K562 (cell line): Measurements from ENCODE around the gene ERBB3. TPM values are rescaled to one million over a fixed set of nuclear protein-coding genes. Genes with fewer than 3 reads are reported as not detected.

ENCODE experiments used
- CBX8 ChIP-seq: fragments of 200-600 bp; sonication (generic); IDR thresholded peaks from 2 replicates; pipeline ENCODE4 v1.6.1; 2012; ENCODE audit warnings: borderline replicate concordance, mixed run types, low read depth, mild to moderate bottlenecking, moderate library complexity, mixed read lengths, low read length, control low read depth, inconsistent platforms; ENCODE audit not compliant: poor library complexity, severe bottlenecking; ENCODE audit errors: extremely low read depth
- CHCHD3 ChIP-seq: fragments of 250-450 bp; sonication (Bioruptor Pico); IDR thresholded peaks from 2 replicates; pipeline ENCODE4 v2.1.2; 2022; ENCODE audit warnings: mild to moderate bottlenecking
- DLX4 ChIP-seq: fragments of 250-450 bp; sonication (Bioruptor Pico); IDR thresholded peaks from 2 replicates; pipeline ENCODE4 v1.6.1; 2021; ENCODE audit warnings: mild to moderate bottlenecking
- JUNB ChIP-seq: fragments of 450-650 bp; formaldehyde crosslinking; conservative IDR thresholded peaks from 2 replicates; pipeline ENCODE4 v1.4.0; 2020; ENCODE audit warnings: mild to moderate bottlenecking
- MTA2 ChIP-seq: fragments of 450-650 bp; IDR thresholded peaks from 2 replicates; pipeline ENCODE4 v1.6.1; 2016; ENCODE audit warnings: low read depth
- NFXL1 ChIP-seq: fragments of 450-650 bp; formaldehyde crosslinking; IDR thresholded peaks from 2 replicates; pipeline ENCODE4 v1.4.0; 2021; ENCODE audit warnings: mild to moderate bottlenecking
- VEZF1 ChIP-seq: fragments of 200-800 bp; sonication (Bioruptor generic); IDR thresholded peaks from 2 replicates; pipeline ENCODE4 v1.6.1; 2017; ENCODE audit warnings: missing genetic modification characterization, missing compliant biosample characterization
- ZNF197 ChIP-seq: fragments of 200-800 bp; sonication (Bioruptor generic); IDR thresholded peaks from 2 replicates; pipeline ENCODE4 v1.6.1; 2016; ENCODE audit warnings: low read depth, missing genetic modification characterization, missing compliant biosample characterization
- ZNF75A ChIP-seq: fragments of 450-650 bp; formaldehyde crosslinking; IDR thresholded peaks from 2 replicates; pipeline ENCODE4 v1.4.0; 2020; ENCODE audit warnings: mild to moderate bottlenecking
- polyA plus RNA-seq, 8 experiments: library from polyadenylated mRNA; depleted of rRNA in 4 of 8; stranded (reverse) in 5 of 8; unstranded in 3 of 8; fragments of >200 nt; fragmentation: Nextera tagmentation in 2 of 8; fragmentation: Illumina TruSeq in 1 of 8; extraction: Ambion mirVana in 2 of 8; extraction: Trizol in 1 of 8; gene quantifications; 2 replicates each; pipeline versions ENCODE4 v1.2.1 to v1.2.3, GENCODE V29; 2011 to 2014; ENCODE audit warnings: inconsistent platforms in 1 of 8, missing spikeins in 1 of 8
- total RNA-seq, 7 experiments: library from RNA; depleted of rRNA in 6 of 7; stranded (reverse); fragments of >200 nt in 6 of 7; fragmentation: Illumina TruSeq in 2 of 7; extraction: Trizol in 2 of 7; gene quantifications; 2 replicates each; pipeline versions ENCODE4 v1.2.1 to v1.2.3, GENCODE V29; 2011 to 2021; ENCODE audit warnings: low replicate concordance in 1 of 7
- TF ChIP-seq, protein P1 (sequence below): fragments of 250-450 bp; sonication (Bioruptor Pico); IDR thresholded peaks from 2 replicates; pipeline ENCODE4 v1.8.0; 2021; ENCODE audit warnings: moderate library complexity, mild to moderate bottlenecking, inconsistent platforms
- TF ChIP-seq, protein P2 (sequence below), 2 experiments: fragments of 450-650 bp; formaldehyde crosslinking in 1 of 2; IDR thresholded peaks; 2 replicates each; pipeline versions ENCODE4 v1.4.0 to v1.6.1; 2014 to 2020; ENCODE audit warnings: mild to moderate bottlenecking in 2 of 2, borderline replicate concordance in 1 of 2, low read depth in 1 of 2
- TF ChIP-seq, protein P3 (sequence below): sonication (generic); formaldehyde crosslinking; IDR thresholded peaks from 2 replicates; pipeline ENCODE4 v1.8.0; 2022; ENCODE audit warnings: mild to moderate bottlenecking, missing genetic modification reagents

ERBB3 gene
- total and polyA plus RNA-seq, 9 of the 15 experiments (the other 6 are each of a cell fraction or from before 2014, with no cell fraction given) = 1.5 to 5.4 (median 3.8) TPM

DNA sequence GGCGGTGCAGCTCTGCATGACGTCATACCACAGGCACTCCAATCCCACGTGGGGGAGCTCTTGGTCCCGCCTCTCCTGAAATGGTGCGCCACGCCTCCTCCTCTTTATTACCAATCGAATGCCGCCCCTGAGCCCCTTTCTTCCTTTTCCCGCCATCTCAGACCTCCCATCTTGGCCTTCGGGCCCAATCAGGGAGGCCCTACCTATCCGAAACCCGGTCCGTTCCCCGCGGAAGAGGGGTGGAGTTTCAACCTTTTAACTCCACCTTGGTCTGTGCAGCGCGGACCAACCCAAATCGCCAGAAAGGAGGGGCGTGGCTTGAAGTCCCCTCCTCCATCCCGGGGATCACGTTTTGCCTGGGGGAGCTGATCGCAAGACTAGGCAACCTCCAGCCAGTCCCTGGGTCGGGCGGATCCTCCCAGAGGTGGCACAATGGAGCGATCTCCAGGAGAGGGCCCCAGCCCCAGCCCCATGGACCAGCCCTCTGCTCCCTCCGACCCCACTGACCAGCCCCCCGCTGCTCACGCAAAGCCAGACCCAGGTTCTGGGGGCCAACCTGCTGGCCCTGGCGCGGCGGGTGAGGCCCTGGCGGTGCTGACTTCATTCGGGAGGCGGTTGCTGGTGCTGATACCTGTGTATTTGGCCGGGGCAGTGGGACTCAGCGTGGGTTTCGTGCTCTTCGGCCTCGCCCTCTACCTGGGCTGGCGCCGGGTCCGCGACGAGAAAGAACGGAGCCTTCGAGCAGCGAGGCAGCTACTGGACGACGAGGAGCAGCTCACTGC, 48.1 kb downstream of the ERBB3 start, which contains the start of gene ESYT1 (continued):
- TF ChIP-seq, protein P1, sequence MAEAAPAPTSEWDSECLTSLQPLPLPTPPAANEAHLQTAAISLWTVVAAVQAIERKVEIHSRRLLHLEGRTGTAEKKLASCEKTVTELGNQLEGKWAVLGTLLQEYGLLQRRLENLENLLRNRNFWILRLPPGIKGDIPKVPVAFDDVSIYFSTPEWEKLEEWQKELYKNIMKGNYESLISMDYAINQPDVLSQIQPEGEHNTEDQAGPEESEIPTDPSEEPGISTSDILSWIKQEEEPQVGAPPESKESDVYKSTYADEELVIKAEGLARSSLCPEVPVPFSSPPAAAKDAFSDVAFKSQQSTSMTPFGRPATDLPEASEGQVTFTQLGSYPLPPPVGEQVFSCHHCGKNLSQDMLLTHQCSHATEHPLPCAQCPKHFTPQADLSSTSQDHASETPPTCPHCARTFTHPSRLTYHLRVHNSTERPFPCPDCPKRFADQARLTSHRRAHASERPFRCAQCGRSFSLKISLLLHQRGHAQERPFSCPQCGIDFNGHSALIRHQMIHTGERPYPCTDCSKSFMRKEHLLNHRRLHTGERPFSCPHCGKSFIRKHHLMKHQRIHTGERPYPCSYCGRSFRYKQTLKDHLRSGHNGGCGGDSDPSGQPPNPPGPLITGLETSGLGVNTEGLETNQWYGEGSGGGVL (CRISPR knock-in tag) = no peak
- TF ChIP-seq, protein P2, sequence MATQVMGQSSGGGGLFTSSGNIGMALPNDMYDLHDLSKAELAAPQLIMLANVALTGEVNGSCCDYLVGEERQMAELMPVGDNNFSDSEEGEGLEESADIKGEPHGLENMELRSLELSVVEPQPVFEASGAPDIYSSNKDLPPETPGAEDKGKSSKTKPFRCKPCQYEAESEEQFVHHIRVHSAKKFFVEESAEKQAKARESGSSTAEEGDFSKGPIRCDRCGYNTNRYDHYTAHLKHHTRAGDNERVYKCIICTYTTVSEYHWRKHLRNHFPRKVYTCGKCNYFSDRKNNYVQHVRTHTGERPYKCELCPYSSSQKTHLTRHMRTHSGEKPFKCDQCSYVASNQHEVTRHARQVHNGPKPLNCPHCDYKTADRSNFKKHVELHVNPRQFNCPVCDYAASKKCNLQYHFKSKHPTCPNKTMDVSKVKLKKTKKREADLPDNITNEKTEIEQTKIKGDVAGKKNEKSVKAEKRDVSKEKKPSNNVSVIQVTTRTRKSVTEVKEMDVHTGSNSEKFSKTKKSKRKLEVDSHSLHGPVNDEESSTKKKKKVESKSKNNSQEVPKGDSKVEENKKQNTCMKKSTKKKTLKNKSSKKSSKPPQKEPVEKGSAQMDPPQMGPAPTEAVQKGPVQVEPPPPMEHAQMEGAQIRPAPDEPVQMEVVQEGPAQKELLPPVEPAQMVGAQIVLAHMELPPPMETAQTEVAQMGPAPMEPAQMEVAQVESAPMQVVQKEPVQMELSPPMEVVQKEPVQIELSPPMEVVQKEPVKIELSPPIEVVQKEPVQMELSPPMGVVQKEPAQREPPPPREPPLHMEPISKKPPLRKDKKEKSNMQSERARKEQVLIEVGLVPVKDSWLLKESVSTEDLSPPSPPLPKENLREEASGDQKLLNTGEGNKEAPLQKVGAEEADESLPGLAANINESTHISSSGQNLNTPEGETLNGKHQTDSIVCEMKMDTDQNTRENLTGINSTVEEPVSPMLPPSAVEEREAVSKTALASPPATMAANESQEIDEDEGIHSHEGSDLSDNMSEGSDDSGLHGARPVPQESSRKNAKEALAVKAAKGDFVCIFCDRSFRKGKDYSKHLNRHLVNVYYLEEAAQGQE (IDR thresholded peaks at IDR 0.05; ENCODE audit: borderline replicate concordance) = no peak
- TF ChIP-seq, protein P2 (CRISPR knock-in tag; IDR thresholded peaks at IDR 0.05; ENCODE audit: low read depth) = peak; percentile 42; the same call in 1 of the 2 replicates
- TF ChIP-seq CHCHD3 (CRISPR knock-in tag) (no peak), VEZF1 (CRISPR knock-in tag) (peak; percentile 47), ZNF197 (CRISPR knock-in tag) (no peak), ZNF75A (no peak), MTA2 (no peak), NFXL1 (no peak), CBX8 (no peak), JUNB (peak; percentile 98), DLX4 (CRISPR knock-in tag) (no peak)
- TF ChIP-seq, protein P3, sequence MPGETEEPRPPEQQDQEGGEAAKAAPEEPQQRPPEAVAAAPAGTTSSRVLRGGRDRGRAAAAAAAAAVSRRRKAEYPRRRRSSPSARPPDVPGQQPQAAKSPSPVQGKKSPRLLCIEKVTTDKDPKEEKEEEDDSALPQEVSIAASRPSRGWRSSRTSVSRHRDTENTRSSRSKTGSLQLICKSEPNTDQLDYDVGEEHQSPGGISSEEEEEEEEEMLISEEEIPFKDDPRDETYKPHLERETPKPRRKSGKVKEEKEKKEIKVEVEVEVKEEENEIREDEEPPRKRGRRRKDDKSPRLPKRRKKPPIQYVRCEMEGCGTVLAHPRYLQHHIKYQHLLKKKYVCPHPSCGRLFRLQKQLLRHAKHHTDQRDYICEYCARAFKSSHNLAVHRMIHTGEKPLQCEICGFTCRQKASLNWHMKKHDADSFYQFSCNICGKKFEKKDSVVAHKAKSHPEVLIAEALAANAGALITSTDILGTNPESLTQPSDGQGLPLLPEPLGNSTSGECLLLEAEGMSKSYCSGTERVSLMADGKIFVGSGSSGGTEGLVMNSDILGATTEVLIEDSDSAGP = no peak
